Ascending aorta (tissue), 2 donors: ENCODE measurements around the gene DYNLRB1. TPM values are rescaled to one million over a fixed set of nuclear protein-coding genes. Genes with fewer than 3 reads are reported as not detected.
"Not testable (repeated sequence)": the region's sequence is repeated elsewhere in the genome, so short reads cannot be mapped to it uniquely, and the experiment has no call there.

ENCODE experiments used
- DNase-seq, 2 donors: peaks; one replicate each; pipeline ENCODE4 v3.0.0-alpha.2; 2019; ENCODE audit warnings: low spot score in 2 of 2
- H3K27ac ChIP-seq, 2 donors: fragments of 200-600 bp; sonication (generic); one replicate each; pipeline ENCODE4 v1.5.1; 2016 to 2017; ENCODE audit warnings: mild to moderate bottlenecking in 1 of 2
- H3K27me3 ChIP-seq: fragments of 200-600 bp; sonication (generic); one replicate; pipeline ENCODE4 v1.5.1; 2017
- H3K36me3 ChIP-seq, 2 donors: fragments of 200-600 bp; sonication (generic); one replicate each; pipeline ENCODE4 v1.5.1; 2016
- H3K4me1 ChIP-seq, 2 donors: fragments of 200-600 bp; sonication (generic); one replicate each; pipeline ENCODE4 v1.5.1; 2016 to 2017; ENCODE audit warnings: mild to moderate bottlenecking in 1 of 2
- H3K4me3 ChIP-seq, 2 donors: fragments of 200-600 bp; sonication (generic); one replicate each; pipeline ENCODE4 v1.5.1; 2016 to 2017; ENCODE audit warnings: mild to moderate bottlenecking in 1 of 2
- H3K9me3 ChIP-seq, 2 donors: fragments of 200-600 bp; sonication (generic); one replicate each; pipeline ENCODE4 v1.5.1; 2016
- CTCF ChIP-seq, 3 experiments: fragments of 200-600 bp in 2 of 3; fragments of 450-650 bp in 1 of 3; sonication (generic) in 2 of 3; IDR thresholded peaks; one replicate each; pipeline ENCODE4 v1.5.1; 2016 to 2019; ENCODE audit warnings: antibody characterized with exemption in 3 of 3, mild to moderate bottlenecking in 1 of 3, moderate library complexity in 1 of 3
- intact Hi-C: fragments of 100-400 bp; cut with DNase I; formaldehyde crosslinking; loops from one replicate; pipeline ENCODE4 v1.15.1; 2023
- total RNA-seq: library from RNA; depleted of rRNA; stranded (reverse); fragments of >200 nt; gene quantifications from one replicate; pipeline ENCODE4 v1.1.0, GENCODE V29; 2016

The DYNLRB1 gene
- total RNA-seq, 1 donor from 2014 or later: 148 TPM

DNA sequence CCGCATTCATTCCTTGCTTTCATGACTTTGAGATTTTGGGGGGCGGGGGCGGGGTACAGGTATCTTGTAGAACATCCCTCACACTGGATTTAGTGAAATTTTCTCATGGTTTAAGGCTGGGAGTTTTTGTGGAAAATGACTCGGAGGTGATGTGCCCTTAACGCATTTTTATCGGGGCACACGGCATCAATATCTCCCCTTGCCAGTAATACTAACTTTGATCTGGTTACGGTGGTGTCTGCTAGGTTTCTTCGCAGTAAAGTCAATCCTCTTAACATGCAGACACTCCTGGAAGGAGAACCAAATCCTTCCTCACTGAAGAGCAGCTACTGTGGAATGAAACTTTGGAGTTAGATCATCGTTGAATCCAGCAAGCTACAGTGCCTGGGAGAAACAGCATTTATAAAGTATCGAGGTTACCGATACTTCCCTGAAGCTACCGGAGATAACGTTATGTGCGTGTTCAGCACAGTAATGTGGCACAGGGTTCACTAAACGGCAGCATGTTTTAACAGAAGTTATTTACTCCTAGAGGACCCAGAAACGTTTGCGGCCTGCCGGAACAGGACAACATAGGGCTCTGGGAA lies 1.2 kb upstream of the DYNLRB1 start:
- Histone ChIP-seq H3K9me3 (no peaks in the 10 kb centered on the region), H3K36me3 (peaks cover 0 to 2% of the 10 kb centered on the region in 2 donors), H3K27ac (peak overlapping the region; percentile 89 to 97), H3K4me1 (peaks cover 0 to 27% of the 10 kb centered on the region in 2 donors), H3K4me3 (peak overlapping the region; percentile 78 to 80), H3K27me3 (no peaks in the 10 kb centered on the region)
- intact Hi-C loops: loop anchor here (5.0 kb wide), 4 partner anchors 38 to 203 kb away; partner anchors contain the start of gene ITCH
- DNase-seq: no peak
- no peak for TF ChIP-seq CTCF (IDR thresholded peaks at IDR 0.05)

- H3K27me3 ChIP-seq: no peaks in the 10 kb centered on the region
- TF ChIP-seq CTCF (IDR thresholded peaks at IDR 0.05): no peak
- peaks cover 0 to 5% of the 10 kb centered on the region in 2 donors for H3K36me3 ChIP-seq
- peak overlapping the region; percentile 89 to 97 for H3K27ac ChIP-seq
- DNase-seq: peak in 1 of 2 donors; percentile 72
- H3K4me1 ChIP-seq: peaks cover 0 to 27% of the 10 kb centered on the region in 2 donors
- intact Hi-C loops: loop anchor here (2.0 to 5.0 kb wide), 5 partner anchors 38 to 203 kb away; partner anchors contain the start of genes ITCH and MAP1LC3A
- peak overlapping the region; percentile 78 to 80 for H3K4me3 ChIP-seq
- no peaks in the 10 kb centered on the region for H3K9me3 ChIP-seq
Measured at GRCh38 chr20:34515484-34516246, 557 bp upstream of the DYNLRB1 start.

DNA sequence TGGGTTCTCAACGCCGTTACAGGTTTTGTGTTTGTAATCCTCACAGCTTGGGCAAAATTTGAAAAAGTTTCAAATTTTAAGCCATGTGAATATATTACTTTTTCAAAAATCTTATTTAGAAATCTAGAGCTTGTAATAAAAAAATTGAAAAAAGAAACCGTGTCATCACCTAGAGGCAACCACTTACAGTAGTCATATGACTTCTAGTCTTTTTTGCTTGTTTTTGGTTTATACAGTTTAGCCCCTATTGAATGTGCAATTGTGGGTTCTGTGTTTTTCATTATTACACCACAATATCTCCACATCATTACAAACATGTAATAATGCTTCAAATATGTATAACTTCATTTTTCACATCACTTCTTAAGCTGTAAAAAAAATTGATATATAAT lies 888 bp downstream of the DYNLRB1 start:
- Histone ChIP-seq H3K9me3 (no peaks in the 10 kb centered on the region), H3K27ac (peak overlapping the region; percentile 89 to 97), H3K4me3 (peak overlapping the region; percentile 78 to 80), H3K4me1 (peaks cover 0 to 27% of the 10 kb centered on the region in 2 donors), H3K36me3 (peaks cover 0 to 5% of the 10 kb centered on the region in 2 donors), H3K27me3 (no peaks in the 10 kb centered on the region)
- intact Hi-C loops: loop anchor here (2.0 to 5.0 kb wide), 5 partner anchors 40 to 205 kb away; partner anchors contain the start of genes ITCH and MAP1LC3A
- TF ChIP-seq CTCF (IDR thresholded peaks at IDR 0.05): no peak
- no peak for DNase-seq

- DNase-seq, H3K9me3 ChIP-seq, H3K4me3 ChIP-seq, H3K36me3 ChIP-seq, H3K27ac ChIP-seq, H3K27me3 ChIP-seq: not testable (repeated sequence)
- H3K4me1 ChIP-seq: peaks cover 0 to 39% of the 10 kb centered on the region in 2 donors
- intact Hi-C loops: loop anchor here (5.0 kb wide), 4 partner anchors 42 to 207 kb away; partner anchors contain the start of gene ITCH
Measured at GRCh38 chr20:34518863-34519262, 2.6 kb downstream of the DYNLRB1 start.

DNA sequence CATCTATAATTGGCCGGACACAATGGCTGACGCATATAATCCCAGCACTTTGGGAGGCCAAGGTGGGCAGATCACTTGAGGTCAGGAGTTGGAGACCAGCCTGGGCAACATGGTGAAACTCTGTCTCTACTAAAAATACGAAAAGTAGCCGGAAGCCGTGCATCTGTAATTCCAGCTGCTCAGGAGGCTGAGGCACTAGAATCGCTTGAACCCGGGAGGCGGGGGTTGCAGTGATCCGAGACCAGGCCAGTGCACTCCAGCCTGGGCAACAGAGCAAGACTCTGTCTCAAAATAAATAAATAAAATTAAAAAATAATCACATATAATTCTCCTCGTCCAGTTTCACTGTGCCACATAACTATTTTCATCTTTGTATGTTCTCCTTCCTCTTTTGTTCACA lies 3.6 kb downstream of the DYNLRB1 start:
- H3K9me3 ChIP-seq, H3K4me3 ChIP-seq, H3K27me3 ChIP-seq, H3K36me3 ChIP-seq, H3K27ac ChIP-seq, DNase-seq: not testable (repeated sequence)
- intact Hi-C loops: loop anchor here (5.0 kb wide), 4 partner anchors 43 to 208 kb away; partner anchors contain the start of gene ITCH
- H3K4me1 ChIP-seq: peaks cover 0 to 41% of the 10 kb centered on the region in 2 donors

- intact Hi-C loops: no loop called here
- H3K4me3 ChIP-seq: no peak overlapping the region
- peaks cover 16 to 20% of the 10 kb centered on the region in 2 donors for H3K36me3 ChIP-seq
- H3K27me3 ChIP-seq: no peaks in the 10 kb centered on the region
- TF ChIP-seq CTCF (IDR thresholded peaks at IDR 0.05): peak; percentile 19 to 52 (median 24)
- H3K9me3 ChIP-seq: no peaks in the 10 kb centered on the region
- H3K27ac ChIP-seq: peak overlapping the region; percentile 79 to 82
- H3K4me1 ChIP-seq: peaks cover 6 to 47% of the 10 kb centered on the region in 2 donors
- DNase-seq: no peak
Measured at GRCh38 chr20:34522969-34523871, 7.0 kb downstream of the DYNLRB1 start.
